Measurements from ENCODE around the gene TMEM129.

Gene TMEM129, protein sequence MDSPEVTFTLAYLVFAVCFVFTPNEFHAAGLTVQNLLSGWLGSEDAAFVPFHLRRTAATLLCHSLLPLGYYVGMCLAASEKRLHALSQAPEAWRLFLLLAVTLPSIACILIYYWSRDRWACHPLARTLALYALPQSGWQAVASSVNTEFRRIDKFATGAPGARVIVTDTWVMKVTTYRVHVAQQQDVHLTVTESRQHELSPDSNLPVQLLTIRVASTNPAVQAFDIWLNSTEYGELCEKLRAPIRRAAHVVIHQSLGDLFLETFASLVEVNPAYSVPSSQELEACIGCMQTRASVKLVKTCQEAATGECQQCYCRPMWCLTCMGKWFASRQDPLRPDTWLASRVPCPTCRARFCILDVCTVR

DNA sequence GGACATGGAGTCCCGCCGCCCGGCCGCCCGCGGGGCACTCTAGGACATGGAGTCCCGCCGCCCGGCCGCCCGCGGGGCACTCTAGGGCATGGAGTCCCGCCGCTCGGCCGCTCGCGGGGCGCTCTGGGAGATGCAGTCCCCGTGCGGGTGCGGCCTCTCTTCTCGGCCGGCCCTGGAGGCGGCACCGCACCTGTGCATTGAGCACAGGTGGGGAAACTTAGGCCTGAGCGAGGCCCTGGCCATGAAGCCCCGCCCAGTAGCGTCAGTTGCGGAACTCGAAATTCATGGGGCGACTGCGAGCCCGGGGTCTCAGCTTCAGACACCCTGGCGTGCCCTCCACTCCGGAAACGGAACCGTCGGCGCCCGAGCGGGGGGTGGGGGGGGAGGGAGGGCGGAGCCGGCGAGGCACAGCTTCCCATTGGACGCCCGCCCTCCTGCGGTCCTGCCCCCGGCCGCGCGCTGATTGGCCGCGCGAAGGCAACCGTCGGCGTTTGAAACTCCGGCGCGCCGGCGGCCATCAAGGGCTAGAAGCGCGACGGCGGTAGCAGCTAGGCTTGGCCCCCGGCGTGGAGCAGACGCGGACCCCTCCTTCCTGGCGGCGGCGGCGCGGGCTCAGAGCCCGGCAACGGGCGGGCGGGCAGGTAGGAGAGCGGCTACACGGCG lies at the start of gene TMEM129, which contains the start of gene TACC3:
TSS of gene TMEM129 (minus strand) at position 321 of the 663 bp plus-strand sequence. CDS start 486 bp downstream, outside the sequence.
TSS of gene TACC3 (plus strand) at position 519 of the 663 bp plus-strand sequence. CDS start 1,901 bp downstream, outside the sequence.
- peak; percentile 95 to 96 for DNase-seq

DNA sequence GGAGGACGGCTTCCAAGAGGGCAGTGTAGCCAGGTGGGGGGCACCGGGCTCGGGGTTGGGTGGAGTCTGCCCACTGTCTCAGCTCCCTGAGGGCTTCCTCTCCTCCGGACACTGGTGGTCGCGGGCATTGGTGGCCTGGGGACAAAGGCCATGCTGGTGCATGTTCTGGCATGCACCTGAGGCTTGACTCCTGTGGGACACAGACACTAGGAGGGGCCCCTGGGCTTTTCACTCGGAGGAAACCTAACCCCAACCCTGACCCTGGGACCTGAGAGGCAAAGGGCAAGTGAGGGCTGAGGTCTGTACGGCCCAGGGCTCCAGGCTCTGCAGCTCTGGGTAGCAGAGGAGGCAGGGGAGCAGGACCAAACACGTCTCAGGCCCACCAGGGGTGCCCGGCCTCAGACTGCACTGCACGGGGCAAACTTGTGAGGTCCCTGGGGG lies 49.7 kb upstream of the TMEM129 start:
- DNase-seq: no peak

DNA sequence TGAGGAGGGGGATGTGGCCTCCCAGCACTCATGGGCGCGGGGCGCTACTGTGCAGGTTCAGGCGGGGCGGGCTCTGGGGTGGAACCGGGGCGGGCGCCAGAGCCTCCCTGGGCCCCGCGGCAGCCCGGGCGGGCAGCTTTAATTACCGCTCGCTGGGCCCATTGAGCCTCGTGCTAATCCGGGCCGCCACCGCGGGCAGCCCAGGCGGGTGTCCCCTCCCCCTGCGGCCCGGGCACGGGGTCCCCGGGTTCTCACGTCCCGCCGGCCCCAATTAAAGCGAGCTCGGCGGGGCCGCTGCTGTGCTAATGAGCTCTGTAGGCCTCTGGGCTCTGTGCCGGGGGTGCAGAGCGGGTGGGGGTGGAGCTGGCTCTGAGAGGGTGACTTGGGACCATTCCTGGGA lies 49.1 kb upstream of the TMEM129 start:
- no peak for DNase-seq

DNA sequence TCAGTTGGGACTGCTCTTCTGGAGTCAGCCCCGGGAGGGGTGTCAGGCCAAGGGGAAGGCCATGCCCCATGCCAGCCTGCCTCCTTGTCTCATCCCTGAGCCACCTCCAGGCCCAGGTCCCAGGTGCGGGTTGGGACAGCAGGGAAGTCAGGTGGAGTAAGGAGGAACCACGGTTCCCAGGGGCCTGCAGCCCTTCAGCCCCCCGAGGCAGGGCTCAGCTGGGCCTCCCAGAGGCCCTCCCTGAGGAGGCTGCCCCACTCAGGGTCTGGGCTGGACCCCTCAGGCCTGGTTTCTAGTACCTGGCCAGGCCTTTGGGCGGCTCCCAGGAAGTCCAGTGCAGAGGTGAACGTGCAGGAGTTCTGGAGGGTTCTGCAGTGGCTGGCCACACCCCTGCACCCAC lies 48.6 kb upstream of the TMEM129 start:
- DNase-seq: no peak

DNA sequence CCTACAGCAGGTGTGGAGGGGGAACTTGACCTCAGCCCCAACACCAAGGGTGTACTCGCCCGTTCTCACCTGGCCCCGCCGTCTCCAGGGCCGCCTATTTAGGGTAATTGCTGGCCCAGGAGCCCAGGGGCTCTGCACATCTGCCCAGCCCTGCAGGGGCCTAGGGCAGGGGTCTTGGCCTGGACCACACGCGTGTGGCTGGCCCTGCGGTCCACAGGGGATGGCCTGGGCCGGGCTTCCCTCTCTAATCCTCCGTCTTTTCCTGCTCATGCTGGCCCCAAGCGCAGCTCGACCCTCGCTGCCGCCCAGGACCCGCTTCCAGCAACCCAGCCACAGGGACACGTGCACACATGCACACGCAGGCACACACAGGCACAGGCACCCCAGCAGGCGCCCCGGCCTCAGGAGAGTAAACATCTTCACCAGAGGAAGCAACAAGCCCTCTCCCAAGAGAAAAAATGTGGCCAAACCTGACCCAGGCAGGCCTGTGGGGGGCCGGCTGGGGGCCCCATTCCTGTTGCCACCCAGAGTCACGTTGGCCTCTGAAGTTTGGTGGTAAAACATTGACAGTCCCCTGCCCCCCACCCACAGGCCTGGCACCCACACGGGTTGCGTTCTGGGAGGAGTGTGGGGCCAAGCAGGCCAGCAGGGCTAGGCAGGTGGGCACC lies 47.4 kb upstream of the TMEM129 start:
- no peak for DNase-seq

DNA sequence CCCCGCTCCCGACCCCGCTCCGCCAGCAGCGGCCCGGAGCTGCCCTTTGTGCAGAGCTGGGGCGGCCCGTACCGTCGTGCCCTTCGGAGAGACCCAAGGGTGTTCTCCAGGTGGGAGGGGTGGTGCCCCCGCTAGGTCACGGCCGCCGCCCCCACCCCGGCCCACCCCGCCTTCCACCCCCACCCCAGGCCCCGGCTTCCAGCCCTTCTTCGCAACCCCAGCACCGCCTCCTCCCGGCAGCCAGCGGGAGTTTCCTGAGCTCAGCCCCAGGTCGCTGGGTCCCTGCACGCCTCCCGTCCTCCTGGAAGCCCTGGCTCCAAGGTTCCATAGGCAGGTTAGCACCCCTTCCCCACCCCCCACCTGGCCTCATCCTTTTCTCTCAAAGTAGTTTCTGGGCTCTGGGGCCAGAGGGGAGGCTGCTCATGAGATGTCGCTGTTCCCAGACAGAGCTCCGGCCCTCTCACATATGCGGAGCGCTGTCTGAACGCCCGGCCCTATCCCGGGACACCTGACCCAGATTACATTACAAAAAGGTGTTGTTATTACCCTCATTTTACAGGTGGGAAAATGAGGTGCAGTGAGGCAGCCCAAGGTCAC lies 46.7 kb upstream of the TMEM129 start:
- peak; percentile 51 to 61 for DNase-seq

DNA sequence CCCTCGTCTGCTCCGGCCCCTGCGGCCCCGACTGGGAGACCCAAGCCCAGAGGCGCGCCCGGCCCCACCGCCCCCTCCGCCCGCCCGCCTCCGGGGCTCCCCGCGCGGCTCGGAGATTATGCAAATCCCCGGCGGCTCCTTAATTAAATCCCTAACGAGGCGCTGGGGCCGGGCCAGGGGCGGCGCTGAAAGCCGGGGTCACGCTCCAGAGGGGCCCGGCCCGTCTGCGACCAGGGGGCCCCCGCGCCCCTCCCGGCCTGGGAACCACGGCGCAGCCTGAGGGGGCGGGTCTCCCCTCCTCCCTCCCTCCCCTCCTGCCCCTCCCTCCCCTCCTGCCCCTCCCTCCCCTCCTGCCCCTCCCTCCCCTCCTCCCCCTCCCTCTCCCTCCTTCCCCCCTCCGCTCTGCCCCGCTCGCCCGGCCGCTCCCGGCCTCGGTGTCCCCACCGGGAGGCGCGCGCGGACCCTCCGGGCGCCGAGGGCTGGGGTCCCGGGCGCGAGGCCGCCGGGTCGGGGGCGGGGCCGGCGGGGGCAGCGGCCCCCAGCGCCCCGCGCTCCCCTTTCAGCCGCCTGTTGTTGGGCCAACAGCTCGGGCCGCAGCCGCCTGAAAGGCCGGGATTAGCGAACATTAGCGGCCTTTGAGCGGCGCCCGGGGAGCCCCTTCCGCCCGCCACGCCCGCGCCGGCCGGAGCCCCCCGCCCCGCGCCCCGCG lies 46.1 kb upstream of the TMEM129 start:
- DNase-seq: no peak

DNA sequence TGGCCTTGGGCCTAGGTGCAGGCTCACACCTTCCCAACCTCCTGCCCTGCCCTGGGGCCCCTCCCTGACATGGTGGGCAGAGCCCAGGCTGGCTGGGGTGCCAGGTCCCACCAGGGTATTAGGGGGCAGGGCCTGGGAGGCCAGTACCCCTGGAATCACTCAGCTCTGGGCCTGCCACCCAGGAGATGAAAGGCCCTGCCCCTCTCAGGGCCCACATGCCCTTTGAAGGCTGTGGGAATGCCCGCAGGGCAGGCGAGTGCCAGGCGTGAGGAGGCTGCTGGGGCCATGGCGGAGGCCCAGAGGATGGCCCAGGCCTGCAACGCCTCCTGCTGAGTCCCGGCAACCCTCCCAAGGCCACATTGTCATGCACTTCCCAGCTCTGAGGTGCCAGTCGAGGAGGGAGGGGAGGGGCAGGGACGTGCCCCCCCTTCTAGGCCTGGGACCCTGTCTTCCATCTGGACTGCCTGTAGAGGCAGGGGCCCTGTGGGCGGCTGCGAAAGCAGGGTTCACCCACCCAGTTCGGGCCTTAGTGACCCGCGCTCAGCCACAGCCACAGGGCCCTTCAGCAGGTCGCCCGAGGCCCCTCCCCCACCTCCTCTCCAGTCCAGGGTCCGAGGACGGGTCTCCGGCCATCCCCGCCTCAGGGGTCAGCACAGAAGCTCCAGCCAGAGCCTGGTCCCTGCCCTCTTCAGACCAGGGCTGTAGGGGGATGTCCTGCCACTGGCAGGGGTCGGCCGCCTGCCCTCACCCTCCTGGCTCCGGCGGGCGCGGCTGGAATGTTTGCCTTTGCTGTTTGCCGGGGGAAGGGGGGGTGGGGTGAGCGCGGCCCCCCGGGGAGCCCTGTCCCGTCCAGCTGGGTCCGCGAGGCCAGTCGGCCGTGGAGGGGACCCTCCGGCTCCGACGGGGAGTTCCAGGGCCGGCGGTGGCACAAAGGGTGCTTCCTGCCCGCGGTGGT lies 45.3 kb upstream of the TMEM129 start:
- no peak for DNase-seq

DNA sequence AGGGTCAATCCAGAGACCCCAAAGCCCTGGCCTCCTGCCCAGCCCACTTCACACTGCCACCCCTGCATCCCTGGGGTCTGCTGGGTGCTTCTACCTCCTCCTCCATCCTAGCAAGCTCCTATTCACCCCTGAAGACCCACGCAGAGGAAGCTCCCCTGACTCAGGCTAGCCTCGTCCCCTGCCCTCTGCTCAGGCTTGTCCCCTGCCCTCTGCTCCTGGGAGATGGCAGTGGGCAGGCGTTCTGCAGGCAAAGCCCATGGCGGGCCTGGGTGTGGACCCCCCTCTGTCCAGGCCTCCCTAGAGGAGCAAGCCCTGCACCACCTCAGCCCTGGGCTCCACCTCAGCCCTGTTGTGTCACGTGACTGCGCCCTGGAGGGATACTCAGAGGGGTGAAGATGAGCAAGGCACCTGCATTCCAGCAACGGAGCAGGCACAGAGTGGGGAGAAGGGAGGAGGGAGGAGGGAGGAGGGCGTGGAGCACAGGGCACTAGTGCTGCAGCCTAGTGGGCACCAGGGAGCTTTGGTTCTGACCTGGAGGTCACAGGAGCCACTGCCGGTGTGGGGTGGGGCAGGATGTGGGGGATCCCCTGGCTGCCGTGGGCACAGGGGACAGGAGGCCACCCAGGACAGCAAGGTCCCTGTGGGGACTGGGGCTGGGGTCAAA lies 44.4 kb upstream of the TMEM129 start:
- no peak for DNase-seq

DNA sequence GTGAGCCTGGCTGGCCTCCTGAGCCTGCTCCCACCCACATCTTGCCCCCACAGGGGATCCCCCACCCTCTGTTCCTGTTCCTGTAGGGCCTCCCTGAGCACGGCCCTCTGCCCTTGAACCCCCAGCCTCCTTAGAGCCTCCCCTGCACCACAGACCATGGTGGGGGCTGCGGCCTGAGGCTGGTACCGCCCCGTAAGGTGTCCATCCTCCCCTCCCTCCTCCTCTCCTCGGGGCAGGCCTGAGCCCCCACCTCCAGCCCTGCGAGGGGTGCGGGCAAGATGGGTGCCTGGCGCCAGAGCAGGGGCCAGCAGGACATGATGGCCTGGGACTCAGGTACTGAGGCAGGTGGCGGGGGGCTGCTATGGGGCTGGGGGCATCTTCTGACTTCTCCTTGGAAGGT lies 43.5 kb upstream of the TMEM129 start:
- no peak for DNase-seq

DNA sequence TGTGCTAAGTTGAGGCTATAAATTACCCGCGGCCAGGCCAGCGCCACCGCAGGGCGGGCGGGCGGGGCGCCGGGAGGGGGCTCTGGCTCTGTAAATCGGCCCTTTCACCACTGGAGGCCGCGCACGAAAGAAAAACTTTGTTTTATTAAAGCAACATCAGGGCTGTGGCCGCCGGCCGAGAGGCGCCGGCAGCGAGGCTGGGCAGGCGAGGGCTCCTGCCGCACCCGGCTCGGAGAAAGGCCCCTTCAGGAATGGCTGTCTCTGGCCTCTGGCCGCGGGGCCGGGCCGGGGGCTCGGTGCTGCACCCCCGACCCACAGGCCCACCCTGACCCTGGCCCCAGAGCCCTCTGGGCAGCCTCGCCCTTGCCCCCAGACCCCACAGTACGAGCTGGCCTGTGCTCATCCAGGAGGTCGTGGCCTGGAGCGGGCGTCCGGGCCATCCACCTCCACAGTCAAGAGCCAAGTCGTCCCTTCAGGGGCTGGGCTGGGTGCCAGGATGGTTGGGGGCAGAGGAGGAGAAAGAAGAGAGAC lies 42.5 kb upstream of the TMEM129 start:
- no peak for DNase-seq

DNA sequence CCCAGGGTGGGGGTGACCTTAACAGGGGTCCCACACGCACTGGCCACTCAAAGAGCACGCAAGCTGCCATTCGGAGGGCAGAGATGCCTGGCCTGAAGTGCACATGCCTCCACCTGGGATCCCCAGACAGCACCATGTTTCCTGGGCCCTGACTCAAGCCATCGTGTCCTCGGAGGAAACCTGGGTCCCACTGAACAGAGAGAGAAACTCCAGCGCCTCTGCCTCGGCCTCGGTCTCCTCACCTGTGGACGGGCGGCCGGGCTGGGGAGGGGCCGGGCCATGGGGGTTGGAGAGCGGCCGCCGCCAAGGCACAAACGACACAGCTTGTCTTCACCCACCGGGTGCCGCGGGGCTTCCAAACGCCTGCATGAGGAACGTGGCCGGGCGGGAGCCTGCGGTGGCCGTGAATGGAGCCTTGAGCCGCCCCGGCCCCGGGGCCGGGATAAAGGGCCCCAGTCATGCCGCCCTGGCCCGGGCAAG lies 42.0 kb upstream of the TMEM129 start:
- no peak for DNase-seq

DNA sequence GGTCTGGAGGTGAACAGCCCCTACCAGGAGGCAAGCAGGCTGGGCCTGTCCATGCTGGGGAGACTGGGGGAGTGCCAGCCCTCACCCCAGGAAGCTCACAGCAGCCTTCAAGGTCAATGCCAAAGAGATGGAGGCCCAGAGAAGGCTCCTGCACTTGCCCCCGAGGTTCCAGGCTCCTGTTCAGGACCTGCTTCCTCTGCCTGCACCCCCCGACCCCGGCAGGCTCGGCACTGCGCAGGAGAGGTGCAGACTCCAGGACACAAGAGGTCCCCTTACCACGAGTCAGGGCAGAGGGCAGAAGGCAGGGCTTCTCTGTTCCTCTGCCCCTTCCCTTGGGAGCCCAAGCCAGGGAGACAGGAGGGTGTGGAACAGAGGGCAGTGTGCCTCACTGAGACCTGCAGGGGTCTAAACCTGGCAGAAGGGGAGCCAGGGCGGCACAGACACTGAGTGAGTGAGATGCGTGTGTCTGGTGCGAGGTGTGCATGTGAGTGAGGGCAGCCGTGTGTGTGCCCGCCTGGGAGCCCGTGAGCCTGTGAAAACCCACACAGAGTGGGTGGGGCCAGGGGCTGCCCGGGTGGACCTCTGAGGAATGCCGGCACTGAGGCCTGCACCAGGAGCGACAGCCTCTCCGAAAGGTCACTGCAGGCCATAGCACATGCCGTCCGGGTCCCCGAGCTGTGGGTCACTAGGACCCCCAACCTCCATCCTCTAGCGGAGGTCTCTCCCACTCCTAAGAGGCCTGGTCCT lies 41.3 kb upstream of the TMEM129 start:
- no peak for DNase-seq

DNA sequence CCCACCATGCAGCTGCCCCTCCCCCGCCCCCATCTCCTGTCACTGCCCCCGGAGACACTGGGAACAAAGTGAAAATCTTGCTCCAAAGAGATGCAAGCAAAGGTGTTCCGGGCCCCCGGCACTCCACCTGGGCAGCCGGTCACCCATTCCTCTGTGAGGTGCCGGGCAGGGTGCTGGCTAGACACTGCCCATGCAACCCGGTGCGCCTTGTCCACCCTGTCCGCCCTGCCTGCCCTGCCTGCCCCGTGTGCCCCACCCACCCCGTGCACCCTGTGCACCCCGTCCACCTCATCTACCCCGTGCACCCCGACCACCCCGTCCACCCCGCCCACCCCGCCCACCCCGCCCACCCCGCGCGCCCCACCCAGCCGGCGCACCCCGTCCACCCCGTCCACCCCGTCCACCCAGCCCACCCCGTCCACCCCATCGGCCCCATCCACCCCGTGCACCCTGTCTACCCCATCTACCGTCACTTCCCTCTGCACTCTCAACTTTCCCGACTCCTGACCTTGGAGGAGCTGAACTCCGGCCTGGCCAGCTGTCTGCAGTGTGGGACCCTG lies 40.1 kb upstream of the TMEM129 start:
- DNase-seq: no peak

DNA sequence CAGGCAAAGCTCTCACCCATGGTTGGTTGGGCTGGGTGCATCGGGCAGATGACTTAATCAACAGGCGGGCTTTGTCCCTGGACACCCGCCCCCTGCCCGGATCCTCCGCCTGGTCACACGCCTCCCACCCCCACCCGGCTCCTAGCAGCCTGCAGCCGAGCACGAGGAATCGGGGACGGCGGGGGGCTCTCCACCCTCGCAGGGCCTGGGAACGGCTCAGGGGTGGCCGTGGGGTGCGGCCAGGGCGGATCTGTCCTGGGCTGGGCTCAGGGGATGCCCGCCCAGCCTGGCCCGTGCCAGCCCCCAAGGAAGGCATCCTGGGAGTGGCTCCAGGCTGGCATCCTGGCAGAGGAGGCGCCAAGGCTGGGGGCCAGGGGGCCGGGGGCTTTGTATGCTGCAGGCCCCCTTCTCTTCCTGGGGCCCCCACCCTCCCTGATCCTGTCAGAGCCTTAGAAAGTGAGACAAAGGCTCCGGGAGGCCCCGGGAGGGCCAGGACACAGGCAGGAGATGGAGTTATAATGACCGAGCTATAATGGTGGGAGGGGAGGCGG lies 39.5 kb upstream of the TMEM129 start:
- DNase-seq: no peak

DNA sequence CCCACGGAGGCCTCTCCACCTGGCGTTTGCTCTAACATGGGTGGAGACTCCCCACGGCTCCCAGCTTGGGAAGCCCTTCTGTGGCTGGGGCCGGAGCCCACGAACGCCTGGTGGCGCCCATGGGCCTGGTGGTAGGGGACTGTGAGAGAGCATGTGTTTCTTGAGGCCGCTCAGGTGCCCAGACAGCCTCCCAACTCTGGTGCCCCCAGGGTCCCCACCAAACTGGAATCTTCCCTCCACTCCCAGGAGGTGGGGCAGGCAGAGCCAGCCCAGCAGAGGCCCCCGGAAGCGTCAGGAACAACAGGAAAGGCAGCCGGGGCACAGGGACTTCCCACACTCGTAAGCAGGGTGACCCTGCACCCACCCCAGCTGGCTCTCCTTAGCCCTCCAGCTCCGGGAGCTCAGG lies 38.7 kb upstream of the TMEM129 start:
- no peak for DNase-seq

DNA sequence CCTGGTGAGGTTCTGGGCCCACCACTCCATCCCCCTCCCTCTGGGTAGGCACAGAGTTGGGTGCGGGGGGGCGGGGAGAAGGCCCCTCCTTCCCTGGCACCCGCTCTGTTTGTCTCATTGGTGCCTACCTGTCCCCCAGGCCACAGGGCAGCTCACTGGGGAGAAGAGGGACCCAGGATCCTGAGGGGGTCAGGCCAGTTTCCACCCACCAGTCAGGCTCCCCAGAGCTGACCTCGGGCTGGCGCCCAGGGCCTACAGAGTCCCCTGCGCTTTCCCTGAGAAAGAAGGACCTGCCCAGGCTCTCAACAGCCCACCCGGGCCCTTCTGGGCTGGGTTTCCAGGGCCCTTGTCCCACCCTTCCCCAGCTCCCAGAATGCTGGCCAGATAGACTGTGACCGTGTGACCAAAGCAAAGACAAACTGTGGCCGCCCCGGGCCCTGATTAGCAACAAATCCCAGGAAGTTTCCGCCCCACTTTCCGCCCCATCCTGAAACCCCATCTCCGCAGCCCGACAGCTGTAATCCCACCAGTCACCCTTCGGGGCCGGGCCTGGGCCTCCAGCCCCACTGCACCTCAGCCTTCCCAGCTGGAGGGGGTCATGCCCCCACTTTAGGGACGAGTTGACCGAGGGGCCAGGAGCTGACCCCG lies 38.2 kb upstream of the TMEM129 start:
- no peak for DNase-seq

Data from activated T-cell treated with anti-CD3 and anti-CD28 coated beads, Interleukin-2, amount 50 U/mL, for 48 hours (primary cell).